ENCODE results near the gene SPATS1. TPM values are rescaled to one million over a fixed set of nuclear protein-coding genes. Genes with fewer than 3 reads are reported as not detected.
"Not testable (repeated sequence)": the region's sequence is repeated elsewhere in the genome, so short reads cannot be mapped to it uniquely, and the experiment has no call there.

The SPATS1 gene
- total RNA-seq, 4 donors from 2014 or later = not detected

GRCh38 chr6:44312901-44313788, 29.3 kb upstream of the SPATS1 start, which contains the start of gene AARS2:
Gene AARS2 (minus strand): TSS chr6:44313347. CDS start chr6:44313323, 24 bp downstream.
- TF ChIP-seq POLR2A (IDR thresholded peaks at IDR 0.05) (peak; percentile 39 to 42), CTCF (IDR thresholded peaks at IDR 0.05 in 4 of 5, conservative IDR thresholded peaks at IDR 0.05 in 1 of 5) (peak; percentile 85 to 98 (median 91))
- ATAC-seq (peak; percentile 95 to 98), DNase-seq (peak; percentile 67 to 80)
- H3K27ac ChIP-seq = peak within 1 kb of the TSS; percentile 61 to 79 (median 72)
- in situ Hi-C loops (cut with MboI; ENCODE audit: low sequenced_read_pairs in 4 of 4) (no loop called here), intact Hi-C loops (cut with DNase I; ENCODE audit: low total_unique reads) (loop anchor here (1.0 kb wide), 1 partner anchor 74 kb away; the partner anchor contains the start of gene CDC5L)
- peaks cover 2 to 28% of the 10 kb centered on the region in 2 donors for H3K36me3 ChIP-seq
- H3K9me3 ChIP-seq = no peaks in the 10 kb centered on the region
- H3K4me3 ChIP-seq = peak within 1 kb of the TSS; percentile 72 to 99 (median 89)
- peaks cover 5 to 14% of the 10 kb centered on the region in 2 donors for H3K4me1 ChIP-seq
- H3K27me3 ChIP-seq = peaks cover 0 to under 1% (median 0%) of the 10 kb centered on the region in 3 donors

GRCh38 chr6:44314657-44315056, 27.8 kb upstream of the SPATS1 start:
- ATAC-seq; H3K4me3 ChIP-seq; intact Hi-C loops (cut with DNase I; ENCODE audit: low total_unique reads); in situ Hi-C loops (cut with MboI; ENCODE audit: low sequenced_read_pairs in 4 of 4); H3K27ac ChIP-seq; H3K9me3 ChIP-seq; DNase-seq; H3K27me3 ChIP-seq: not testable (repeated sequence)
- H3K4me1 ChIP-seq = peaks cover 5 to 14% of the 10 kb centered on the region in 2 donors
- H3K36me3 ChIP-seq = peaks cover 2 to 17% of the 10 kb centered on the region in 2 donors

GRCh38 chr6:44315516-44315915, 26.9 kb upstream of the SPATS1 start:
- intact Hi-C loops (cut with DNase I; ENCODE audit: low total_unique reads) (no loop called here), in situ Hi-C loops (cut with MboI; ENCODE audit: low sequenced_read_pairs in 4 of 4) (no loop called here)
- Histone ChIP-seq H3K36me3 (peaks cover 2 to 9% of the 10 kb centered on the region in 2 donors), H3K27me3 (peaks cover 0 to 4% (median 3%) of the 10 kb centered on the region in 3 donors), H3K4me3 (no peak overlapping the region), H3K4me1 (peaks cover 5 to 14% of the 10 kb centered on the region in 2 donors), H3K27ac (no peak overlapping the region), H3K9me3 (no peaks in the 10 kb centered on the region)
- no peak for ATAC-seq
- DNase-seq = no peak
- TF ChIP-seq CTCF (IDR thresholded peaks at IDR 0.05 in 4 of 5, conservative IDR thresholded peaks at IDR 0.05 in 1 of 5) (no peak), POLR2A (IDR thresholded peaks at IDR 0.05) (no peak)

- TF ChIP-seq POLR2A (IDR thresholded peaks at IDR 0.05) = no peak
- no peak for TF ChIP-seq CTCF (IDR thresholded peaks at IDR 0.05 in 4 of 5, conservative IDR thresholded peaks at IDR 0.05 in 1 of 5)
- Histone ChIP-seq H3K9me3 (no peaks in the 10 kb centered on the region), H3K27ac (no peak overlapping the region), H3K36me3 (peaks cover 0 to 4% of the 10 kb centered on the region in 2 donors), H3K27me3 (peaks cover 3 to 4% (median 3%) of the 10 kb centered on the region in 3 donors), H3K4me1 (peaks cover 5 to 14% of the 10 kb centered on the region in 2 donors), H3K4me3 (no peak overlapping the region)
- ATAC-seq (no peak), DNase-seq (no peak)
- intact Hi-C loops (cut with DNase I; ENCODE audit: low total_unique reads) = no loop called here
- in situ Hi-C loops (cut with MboI; ENCODE audit: low sequenced_read_pairs in 4 of 4) = no loop called here
Measured at GRCh38 chr6:44315951-44316350, 26.5 kb upstream of the SPATS1 start.

GRCh38 chr6:44316481-44316880, 26.0 kb upstream of the SPATS1 start:
- H3K27ac ChIP-seq = no peak overlapping the region
- H3K4me3 ChIP-seq = no peak overlapping the region
- H3K9me3 ChIP-seq = no peaks in the 10 kb centered on the region
- TF ChIP-seq POLR2A (IDR thresholded peaks at IDR 0.05) = no peak
- TF ChIP-seq CTCF (IDR thresholded peaks at IDR 0.05 in 4 of 5, conservative IDR thresholded peaks at IDR 0.05 in 1 of 5) = no peak
- intact Hi-C loops (cut with DNase I; ENCODE audit: low total_unique reads) = no loop called here
- H3K36me3 ChIP-seq = no peaks in the 10 kb centered on the region
- peaks cover 5 to 14% of the 10 kb centered on the region in 2 donors for H3K4me1 ChIP-seq
- DNase-seq (no peak), ATAC-seq (no peak)
- in situ Hi-C loops (cut with MboI; ENCODE audit: low sequenced_read_pairs in 4 of 4) = no loop called here
- H3K27me3 ChIP-seq = peaks cover 3 to 4% (median 3%) of the 10 kb centered on the region in 3 donors

- intact Hi-C loops (cut with DNase I; ENCODE audit: low total_unique reads); in situ Hi-C loops (cut with MboI; ENCODE audit: low sequenced_read_pairs in 4 of 4): not testable (repeated sequence)
Measured at GRCh38 chr6:44317136-44317631, 25.3 kb upstream of the SPATS1 start.

More at GRCh38 chr6:44317136-44317631, 25.3 kb upstream of the SPATS1 start:
- H3K9me3 ChIP-seq, H3K36me3 ChIP-seq, ATAC-seq, H3K27ac ChIP-seq, H3K27me3 ChIP-seq, DNase-seq, H3K4me1 ChIP-seq, H3K4me3 ChIP-seq: not testable (repeated sequence)

Data from gastrocnemius medialis (tissue), 4 donors.